ENCODE data around the gene FADS3. TPM values are rescaled to one million over a fixed set of nuclear protein-coding genes. Genes with fewer than 3 reads are reported as not detected.

The FADS3 gene
- total RNA-seq, 4 donors from 2014 or later: 111 to 285 (median 246) TPM

DNA sequence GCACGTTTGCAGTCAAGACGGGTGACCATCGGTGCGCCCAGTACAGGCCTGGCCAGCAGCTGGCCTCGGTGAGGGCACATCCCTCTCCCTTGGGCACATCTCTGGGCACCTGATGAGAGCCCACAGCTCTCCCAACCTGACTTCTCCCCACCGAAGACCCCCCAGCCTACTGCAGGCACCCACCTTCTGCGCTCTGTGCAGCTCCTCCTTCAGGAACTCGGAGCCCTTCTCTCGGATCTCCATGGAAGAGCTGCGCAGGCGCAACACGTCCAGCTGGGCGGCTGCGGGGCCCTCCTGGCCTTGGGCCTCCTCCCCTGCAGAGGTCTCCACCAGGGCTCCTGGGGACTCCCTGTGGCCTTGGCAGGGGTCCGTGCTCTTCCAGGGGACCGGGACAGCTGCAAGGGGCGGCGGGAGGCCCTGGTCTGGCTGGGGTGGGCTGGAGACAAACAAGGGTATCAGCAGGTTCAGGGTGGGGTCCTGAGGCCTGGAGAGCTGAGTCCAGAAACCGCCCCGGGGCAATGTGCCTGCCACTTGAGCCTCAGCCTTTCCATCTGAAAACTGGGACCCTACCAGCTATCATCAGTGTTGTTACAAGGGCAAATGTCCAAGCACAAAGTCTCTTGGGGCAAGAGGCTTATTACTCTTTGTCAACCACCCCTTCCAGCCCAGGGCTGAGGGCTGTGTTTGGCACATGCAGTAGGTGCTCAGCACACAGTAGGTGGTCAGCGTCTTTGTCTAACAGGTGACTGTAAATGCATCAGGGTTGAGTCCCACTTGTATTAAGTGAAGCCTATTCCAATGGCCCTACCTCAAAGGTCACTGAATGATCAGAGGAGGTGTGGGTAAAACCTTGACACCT lies 16.8 kb upstream of the FADS3 start:
- DNase-seq (ENCODE audit: low spot score) (no peak), ATAC-seq (ENCODE audit: low FRiP score) (no peak)
- TF ChIP-seq CTCF (IDR thresholded peaks at IDR 0.05): no peak

DNA sequence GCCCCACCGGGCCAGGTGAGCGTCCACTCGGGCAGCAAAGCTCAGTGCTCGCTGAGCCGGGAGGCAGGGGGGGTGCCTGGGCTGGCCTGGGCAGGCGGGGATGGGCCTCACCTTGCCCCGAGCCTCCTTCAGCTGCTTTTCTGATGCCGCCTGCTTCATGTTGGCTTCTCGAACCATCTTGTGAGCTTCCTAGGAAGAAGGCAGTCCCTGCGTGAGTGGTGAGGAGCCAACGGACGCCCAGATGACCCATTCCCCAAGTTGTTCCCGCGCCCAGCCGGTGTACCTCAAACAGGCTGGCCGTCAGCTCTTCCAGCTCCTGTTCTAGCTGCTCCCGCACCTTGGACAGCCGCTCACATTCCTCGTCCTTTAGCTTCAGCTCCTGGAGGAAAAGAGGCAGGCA lies 15.9 kb upstream of the FADS3 start:
- no peak for TF ChIP-seq CTCF (IDR thresholded peaks at IDR 0.05)
- DNase-seq (ENCODE audit: low spot score) (no peak), ATAC-seq (ENCODE audit: low FRiP score) (no peak)

- DNase-seq (ENCODE audit: low spot score) (no peak), ATAC-seq (ENCODE audit: low FRiP score) (no peak)
- TF ChIP-seq CTCF (IDR thresholded peaks at IDR 0.05): no peak
These were observed 15.2 kb upstream of the FADS3 start for GRCh38 chr11:61906522-61906909.

- DNase-seq (ENCODE audit: low spot score): no peak
- no peak for ATAC-seq (ENCODE audit: low FRiP score)
- no peak for TF ChIP-seq CTCF (IDR thresholded peaks at IDR 0.05)
These were observed 14.6 kb upstream of the FADS3 start for GRCh38 chr11:61905801-61906521.

GRCh38 chr11:61905067-61905696 lies 13.8 kb upstream of the FADS3 start:
- no peak for ATAC-seq (ENCODE audit: low FRiP score)
- TF ChIP-seq CTCF (IDR thresholded peaks at IDR 0.05): no peak
- no peak for DNase-seq (ENCODE audit: low spot score)

- no peak for TF ChIP-seq CTCF (IDR thresholded peaks at IDR 0.05)
- DNase-seq (ENCODE audit: low spot score) (no peak), ATAC-seq (ENCODE audit: low FRiP score) (peak; percentile 19)
These were observed 13.2 kb upstream of the FADS3 start for GRCh38 chr11:61904539-61905048.
